ENCODE data around the gene TOR2A. TPM values are rescaled to one million over a fixed set of nuclear protein-coding genes. Genes with fewer than 3 reads are reported as not detected.

Gene TOR2A
- polyA plus RNA-seq, 4 donors: 12.4 to 19.1 (median 16.6) TPM

- DNase-seq (ENCODE audit: low read depth in 4 of 4, low spot score in 3 of 4): no peak
These were observed 13.7 kb downstream of the TOR2A start for GRCh38 chr9:127721391-127721821.

- DNase-seq (ENCODE audit: low read depth in 4 of 4, low spot score in 3 of 4): no peak
These were observed 14.2 kb downstream of the TOR2A start for GRCh38 chr9:127720865-127721227.

GRCh38 chr9:127720031-127720864, 14.8 kb downstream of the TOR2A start:
- DNase-seq (ENCODE audit: low read depth in 4 of 4, low spot score in 3 of 4): no peak

GRCh38 chr9:127717766-127718165, 17.3 kb downstream of the TOR2A start:
- no peak for DNase-seq (ENCODE audit: low read depth in 4 of 4, low spot score in 3 of 4)

GRCh38 chr9:127716412-127716811, 18.7 kb downstream of the TOR2A start:
- DNase-seq (ENCODE audit: low read depth in 4 of 4, low spot score in 3 of 4): no peak

- peak; percentile 92 to 96 (median 93) for DNase-seq (ENCODE audit: low read depth in 4 of 4, low spot score in 3 of 4)
These were observed 19.4 kb downstream of the TOR2A start, which contains the start of the genes PTRH1 and TTC16 for GRCh38 chr9:127715470-127716337. TSS of gene PTRH1 (minus strand) at chr9:127715663. CDS start at chr9:127715639, 24 bp downstream. TSS of gene TTC16 (plus strand) at chr9:127716079. CDS start at chr9:127716146, 67 bp downstream.

GRCh38 chr9:127714951-127715469, 20.1 kb downstream of the TOR2A start:
- DNase-seq (ENCODE audit: low read depth in 4 of 4, low spot score in 3 of 4): no peak

GRCh38 chr9:127714020-127714750, 20.9 kb downstream of the TOR2A start:
- no peak for DNase-seq (ENCODE audit: low read depth in 4 of 4, low spot score in 3 of 4)

- no peak for DNase-seq (ENCODE audit: low read depth in 4 of 4, low spot score in 3 of 4)
These were observed 22.2 kb downstream of the TOR2A start for GRCh38 chr9:127712867-127713266.

- DNase-seq (ENCODE audit: low read depth in 4 of 4, low spot score in 3 of 4): no peak
These were observed 22.7 kb downstream of the TOR2A start for GRCh38 chr9:127712371-127712770.

- DNase-seq (ENCODE audit: low read depth in 4 of 4, low spot score in 3 of 4): no peak
These were observed 23.2 kb downstream of the TOR2A start for GRCh38 chr9:127711831-127712274.

GRCh38 chr9:127711226-127711701, 23.8 kb downstream of the TOR2A start:
- DNase-seq (ENCODE audit: low read depth in 4 of 4, low spot score in 3 of 4): no peak

GRCh38 chr9:127710204-127710783, 24.8 kb downstream of the TOR2A start:
- no peak for DNase-seq (ENCODE audit: low read depth in 4 of 4, low spot score in 3 of 4)

- no peak for DNase-seq (ENCODE audit: low read depth in 4 of 4, low spot score in 3 of 4)
These were observed 26.0 kb downstream of the TOR2A start for GRCh38 chr9:127708952-127709587.

- no peak for DNase-seq (ENCODE audit: low read depth in 4 of 4, low spot score in 3 of 4)
These were observed 27.3 kb downstream of the TOR2A start for GRCh38 chr9:127707766-127708165.

GRCh38 chr9:127706836-127707241, 28.3 kb downstream of the TOR2A start, which contains the start of gene CFAP157:
TSS of gene CFAP157 (plus strand) at chr9:127706988. CDS start at chr9:127707032, 44 bp downstream.
- no peak for DNase-seq (ENCODE audit: low read depth in 4 of 4, low spot score in 3 of 4)

- no peak for DNase-seq (ENCODE audit: low read depth in 4 of 4, low spot score in 3 of 4)
These were observed 29.3 kb downstream of the TOR2A start for GRCh38 chr9:127705577-127706379.

GRCh38 chr9:127703289-127703946, 31.7 kb downstream of the TOR2A start:
- no peak for DNase-seq (ENCODE audit: low read depth in 4 of 4, low spot score in 3 of 4)
